Panc1 (cell line): ENCODE measurements around the gene PLK5.

ENCODE experiments used
- CTCF ChIP-seq: fragments of 450-650 bp; IDR thresholded peaks from 2 replicates; pipeline ENCODE4 v1.5.1; 2017; ENCODE audit warnings: mild to moderate bottlenecking
- POLR2AphosphoS5 ChIP-seq: IDR thresholded peaks from 2 replicates; pipeline ENCODE4 v1.6.1; 2012; ENCODE audit warnings: mild to moderate bottlenecking, low read depth, low read length, moderate library complexity
- REST ChIP-seq, 2 experiments: IDR thresholded peaks; 2 replicates each; pipeline ENCODE4 v1.6.1; 2011 to 2012; ENCODE audit warnings: low read depth in 2 of 2, control low read depth in 1 of 2, low read length in 1 of 2, mild to moderate bottlenecking in 1 of 2, moderate library complexity in 1 of 2; ENCODE audit not compliant: insufficient read depth in 1 of 2
- SIN3A ChIP-seq: IDR thresholded peaks from 2 replicates; pipeline ENCODE4 v1.6.1; 2012; ENCODE audit warnings: low read depth, mild to moderate bottlenecking, low read length, moderate library complexity, borderline replicate concordance; ENCODE audit not compliant: insufficient read depth
- TCF7L2 ChIP-seq: IDR thresholded peaks from 2 replicates; pipeline ENCODE4 v1.6.1; 2011; ENCODE audit warnings: mild to moderate bottlenecking, low read depth, low read length, inconsistent platforms

- no peak for TF ChIP-seq CTCF
- TF ChIP-seq REST (IDR thresholded peaks at IDR 0.05; ENCODE audit: insufficient read depth in 1 of 2, low read depth in 2 of 2, low read length in 1 of 2), result no peak
- TF ChIP-seq POLR2AphosphoS5, result no peak
- no peak for TF ChIP-seq TCF7L2
- no peak for TF ChIP-seq SIN3A
These were observed 39.4 kb downstream of the PLK5 start for GRCh38 chr19:1563251-1563650.
